Measurements from ENCODE around the gene YWHAG. TPM values are rescaled to one million over a fixed set of nuclear protein-coding genes. Genes with fewer than 3 reads are reported as not detected.

The YWHAG gene
- polyA plus RNA-seq, 1 donor (not counting 4 experiments of a cell fraction or from before 2014, with no cell fraction given): 130 TPM

- no peak overlapping the region for H3K4me3 ChIP-seq (ENCODE audit: control insufficient read depth in 2 of 3, extremely low read depth in 1 of 3, insufficient read depth in 2 of 3, low read depth in 1 of 3, low read length in 3 of 3)
- H2AFZ ChIP-seq (ENCODE audit: control insufficient read depth, low read length): no peak overlapping the region
- no peaks in the 10 kb centered on the region for H3K27me3 ChIP-seq (ENCODE audit: control insufficient read depth, extremely low read depth, insufficient read depth, low read length)
- H3K9me3 ChIP-seq (ENCODE audit: control insufficient read depth, low read depth, low read length): no peaks in the 10 kb centered on the region
- no peaks in the 10 kb centered on the region for H3K79me2 ChIP-seq (ENCODE audit: control insufficient read depth, insufficient read depth, low read length)
- no peaks in the 10 kb centered on the region for H4K20me1 ChIP-seq (ENCODE audit: control insufficient read depth, extremely low read depth, insufficient read depth, low read length)
- H3K36me3 ChIP-seq (ENCODE audit: control insufficient read depth in 2 of 2, extremely low read depth in 1 of 2, insufficient read depth in 2 of 2, low read length in 2 of 2): no peaks in the 10 kb centered on the region
- H3K9ac ChIP-seq (ENCODE audit: control insufficient read depth, extremely low read depth, insufficient read depth, low read length): no peak overlapping the region
- H3K9me1 ChIP-seq (ENCODE audit: control insufficient read depth, extremely low read depth, insufficient read depth, low read length): no peaks in the 10 kb centered on the region
- H3K27ac ChIP-seq (ENCODE audit: control insufficient read depth, insufficient read depth, low read length): no peak overlapping the region
- H3K4me1 ChIP-seq (ENCODE audit: control insufficient read depth, extremely low read depth, insufficient read depth, low read length): no peaks in the 10 kb centered on the region
- no peak overlapping the region for H3K4me2 ChIP-seq (ENCODE audit: control insufficient read depth, extremely low read depth, insufficient read depth, low read depth, low read length)
- FAIRE-seq (no peak), DNase-seq (ENCODE audit: low read depth, low spot score) (no peak)
- dilution Hi-C loops (cut with MboI; ENCODE audit: extremely low pct_ligation_motif_present, low sequenced_read_pairs): no loop called here
- TF ChIP-seq, protein P1, sequence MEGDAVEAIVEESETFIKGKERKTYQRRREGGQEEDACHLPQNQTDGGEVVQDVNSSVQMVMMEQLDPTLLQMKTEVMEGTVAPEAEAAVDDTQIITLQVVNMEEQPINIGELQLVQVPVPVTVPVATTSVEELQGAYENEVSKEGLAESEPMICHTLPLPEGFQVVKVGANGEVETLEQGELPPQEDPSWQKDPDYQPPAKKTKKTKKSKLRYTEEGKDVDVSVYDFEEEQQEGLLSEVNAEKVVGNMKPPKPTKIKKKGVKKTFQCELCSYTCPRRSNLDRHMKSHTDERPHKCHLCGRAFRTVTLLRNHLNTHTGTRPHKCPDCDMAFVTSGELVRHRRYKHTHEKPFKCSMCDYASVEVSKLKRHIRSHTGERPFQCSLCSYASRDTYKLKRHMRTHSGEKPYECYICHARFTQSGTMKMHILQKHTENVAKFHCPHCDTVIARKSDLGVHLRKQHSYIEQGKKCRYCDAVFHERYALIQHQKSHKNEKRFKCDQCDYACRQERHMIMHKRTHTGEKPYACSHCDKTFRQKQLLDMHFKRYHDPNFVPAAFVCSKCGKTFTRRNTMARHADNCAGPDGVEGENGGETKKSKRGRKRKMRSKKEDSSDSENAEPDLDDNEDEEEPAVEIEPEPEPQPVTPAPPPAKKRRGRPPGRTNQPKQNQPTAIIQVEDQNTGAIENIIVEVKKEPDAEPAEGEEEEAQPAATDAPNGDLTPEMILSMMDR (optimal IDR thresholded peaks at IDR 0.05 in 1 of 3, IDR thresholded peaks at IDR 0.05 in 1 of 3, conservative IDR thresholded peaks at IDR 0.05 in 1 of 3; ENCODE audit: extremely low read depth in 1 of 3, insufficient read depth in 2 of 3, low read length in 3 of 3): no peak
- no peak for TF ChIP-seq EZH2 (IDR thresholded peaks at IDR 0.05; ENCODE audit: low read length)
These were observed 48.9 kb upstream of the YWHAG start for GRCh38 chr7:76407718-76408117.

DNA sequence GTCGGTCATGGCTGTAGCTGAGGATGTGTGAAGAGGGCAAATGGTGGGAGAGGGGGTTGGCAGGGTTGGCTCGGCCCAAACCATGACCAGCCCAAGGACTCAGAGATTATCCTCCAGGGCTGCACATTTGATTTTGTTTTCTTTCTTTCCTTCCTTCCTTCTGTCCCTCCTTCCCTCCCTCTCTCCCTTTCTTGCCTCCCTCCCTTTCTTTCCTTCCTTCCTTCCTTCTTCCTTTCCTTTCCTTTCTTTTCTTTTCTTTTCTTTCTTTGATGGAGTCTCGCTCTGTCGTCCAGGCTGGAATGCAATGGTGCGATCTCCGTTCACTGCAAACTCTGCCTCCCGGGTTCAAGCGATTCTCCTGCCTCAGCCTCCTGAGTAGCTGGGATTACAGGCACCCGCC is 46.9 kb upstream of the YWHAG start:
- H3K9me1 ChIP-seq (ENCODE audit: control insufficient read depth, extremely low read depth, insufficient read depth, low read length): no peaks in the 10 kb centered on the region
- H3K27ac ChIP-seq (ENCODE audit: control insufficient read depth, insufficient read depth, low read length): no peak overlapping the region
- no peaks in the 10 kb centered on the region for H3K4me1 ChIP-seq (ENCODE audit: control insufficient read depth, extremely low read depth, insufficient read depth, low read length)
- FAIRE-seq (no peak), DNase-seq (ENCODE audit: low read depth, low spot score) (no peak)
- H3K4me3 ChIP-seq (ENCODE audit: control insufficient read depth in 2 of 3, extremely low read depth in 1 of 3, insufficient read depth in 2 of 3, low read depth in 1 of 3, low read length in 3 of 3): no peak overlapping the region
- H4K20me1 ChIP-seq (ENCODE audit: control insufficient read depth, extremely low read depth, insufficient read depth, low read length): no peaks in the 10 kb centered on the region
- no peaks in the 10 kb centered on the region for H3K9me3 ChIP-seq (ENCODE audit: control insufficient read depth, low read depth, low read length)
- no peaks in the 10 kb centered on the region for H3K79me2 ChIP-seq (ENCODE audit: control insufficient read depth, insufficient read depth, low read length)
- dilution Hi-C loops (cut with MboI; ENCODE audit: extremely low pct_ligation_motif_present, low sequenced_read_pairs): no loop called here
- no peak overlapping the region for H3K4me2 ChIP-seq (ENCODE audit: control insufficient read depth, extremely low read depth, insufficient read depth, low read depth, low read length)
- H3K27me3 ChIP-seq (ENCODE audit: control insufficient read depth, extremely low read depth, insufficient read depth, low read length): no peaks in the 10 kb centered on the region
- no peak overlapping the region for H3K9ac ChIP-seq (ENCODE audit: control insufficient read depth, extremely low read depth, insufficient read depth, low read length)
- no peak overlapping the region for H2AFZ ChIP-seq (ENCODE audit: control insufficient read depth, low read length)
- TF ChIP-seq, protein P1 (optimal IDR thresholded peaks at IDR 0.05 in 1 of 3, IDR thresholded peaks at IDR 0.05 in 1 of 3, conservative IDR thresholded peaks at IDR 0.05 in 1 of 3; ENCODE audit: extremely low read depth in 1 of 3, insufficient read depth in 2 of 3, low read length in 3 of 3): no peak
- H3K36me3 ChIP-seq (ENCODE audit: control insufficient read depth in 2 of 2, extremely low read depth in 1 of 2, insufficient read depth in 2 of 2, low read length in 2 of 2): no peaks in the 10 kb centered on the region

Measured in keratinocyte (primary cell).